HCT116 (cell line): ENCODE data around the gene ELN. TPM values are rescaled to one million over a fixed set of nuclear protein-coding genes. Genes with fewer than 3 reads are reported as not detected.

Experiments used
- ATAC-seq: fragments of 200-7000 bp; cut with Tn5 transposase; 2 replicates; pipeline ENCODE4 v1.9.1; 2020; ENCODE audit warnings: mild to moderate bottlenecking, moderate library complexity
- BruUV-seq: library from RNA; stranded (reverse); fragments of 400-500 nt; replicated peaks from 2 replicates; lab custom pipeline; 2021; lab: Mats Ljungman, UMichigan
- CTCF ChIA-PET: fragments of 300-600 bp; sonication (Branson Sonifier 250); formaldehyde crosslinking; loops from one replicate; lab custom pipeline; 2021; ENCODE audit warnings: antibody characterized with exemption; lab: Charles Lee
- POLR2A ChIA-PET: fragments of 300-600, 350-600 bp; sonication (Branson Sonifier 250); formaldehyde crosslinking; loops from one replicate; lab custom pipeline; 2021; ENCODE audit warnings: antibody characterized with exemption; lab: Charles Lee
- RAD21 ChIA-PET, 2 experiments: fragments of 300-600 bp; sonication (Branson Sonifier 250); formaldehyde crosslinking; loops; one replicate each; lab custom pipeline; 2023; ENCODE audit warnings: low total read pairs in 2 of 2; ENCODE audit not compliant: uncharacterized antibody in 2 of 2, unreplicated experiment in 2 of 2, low non-redundant PET in 1 of 2; lab: Charles Lee
- DNase-seq: peaks from one replicate; pipeline ENCODE4 v3.0.0-alpha.2; 2010; ENCODE audit warnings: low read depth, low spot score
- H2AFZ ChIP-seq: fragments of 200-600 bp; shearing (Covaris generic), sonication (generic); 2 replicates; pipeline ENCODE4 v1.6.1; 2017; ENCODE audit warnings: low read depth, mixed run types, mixed read lengths, antibody characterized with exemption, low read length; ENCODE audit not compliant: poor library complexity, severe bottlenecking
- H3K27ac ChIP-seq: 2 replicates; pipeline ENCODE4 v1.5.1; 2012; ENCODE audit warnings: low read depth, low read length
- H3K27me3 ChIP-seq: fragments of 200-600 bp; sonication (generic); 2 replicates; pipeline ENCODE4 v1.6.1; 2016; ENCODE audit warnings: mixed run types, low read length, mixed read lengths; ENCODE audit not compliant: insufficient read depth
- H3K36me3 ChIP-seq, 2 experiments: fragments of 200-500 bp in 1 of 2; fragments of 200-600 bp in 1 of 2; sonication (Bioruptor generic) in 1 of 2; sonication (generic) in 1 of 2; 2 replicates each; pipeline versions ENCODE4 v1.5.1 to v1.6.1; 2014 to 2016; ENCODE audit warnings: low read length in 2 of 2, inconsistent platforms in 1 of 2, mixed read lengths in 1 of 2, mixed run types in 1 of 2; ENCODE audit not compliant: insufficient read depth in 2 of 2, control insufficient read depth in 1 of 2
- H3K4me1 ChIP-seq, 2 experiments: fragments of 200-600 bp in 1 of 2; sonication (generic) in 1 of 2; 2 replicates each; pipeline versions ENCODE4 v1.5.1 to v1.6.1; 2012 to 2017; ENCODE audit warnings: low read length in 2 of 2, inconsistent platforms in 1 of 2, mild to moderate bottlenecking in 1 of 2, mixed read lengths in 1 of 2, mixed run types in 1 of 2, moderate library complexity in 1 of 2; ENCODE audit not compliant: insufficient read depth in 2 of 2, control insufficient read depth in 1 of 2
- H3K4me2 ChIP-seq: fragments of 200-600 bp; sonication (generic); 2 replicates; pipeline ENCODE4 v1.6.1; 2017; ENCODE audit warnings: mixed run types, low read length, mixed read lengths
- H3K4me3 ChIP-seq, 2 experiments: fragments of 200-600 bp in 1 of 2; sonication (generic) in 1 of 2; replicated peaks in 1 of 2; 2 replicates each; pipeline ENCODE4 v1.5.1; 2011 to 2016; ENCODE audit warnings: low read length in 2 of 2, control low read depth in 1 of 2, low read depth in 1 of 2, mild to moderate bottlenecking in 1 of 2, mixed read lengths in 1 of 2, mixed run types in 1 of 2
- H3K79me2 ChIP-seq: fragments of 200-600 bp; sonication (generic); 2 replicates; pipeline ENCODE4 v1.6.1; 2017; ENCODE audit warnings: mild to moderate bottlenecking, mixed run types, low read length, moderate library complexity, mixed read lengths; ENCODE audit not compliant: insufficient read depth
- H3K9ac ChIP-seq: fragments of 200-600 bp; sonication (generic); 2 replicates; pipeline ENCODE4 v1.6.1; 2016; ENCODE audit warnings: low read length, mixed read lengths
- H3K9me2 ChIP-seq: fragments of 200-600 bp; sonication (generic), shearing (Covaris generic); 2 replicates; pipeline ENCODE4 v1.6.1; 2017; ENCODE audit warnings: mixed run types, mild to moderate bottlenecking, moderate library complexity; ENCODE audit not compliant: insufficient read depth
- H3K9me3 ChIP-seq, 2 experiments: fragments of 200-500 bp in 1 of 2; fragments of 200-600 bp in 1 of 2; sonication (Bioruptor generic) in 1 of 2; sonication (generic) in 1 of 2; 2 replicates each; pipeline ENCODE4 v1.6.1; 2014 to 2017; ENCODE audit warnings: low read length in 2 of 2, mixed read lengths in 2 of 2, inconsistent platforms in 1 of 2, low read depth in 1 of 2, mild to moderate bottlenecking in 1 of 2, mixed run types in 1 of 2, moderate library complexity in 1 of 2; ENCODE audit not compliant: control insufficient read depth in 1 of 2, insufficient read depth in 1 of 2
- H4K20me1 ChIP-seq: fragments of 200-600 bp; sonication (generic), shearing (Covaris generic); 2 replicates; pipeline ENCODE4 v1.6.1; 2017; ENCODE audit warnings: mixed run types, mild to moderate bottlenecking, moderate library complexity; ENCODE audit not compliant: insufficient read depth
- CBX3 ChIP-seq: IDR thresholded peaks from 2 replicates; pipeline ENCODE4 v1.6.1; 2012; ENCODE audit warnings: low read depth
- CEBPB ChIP-seq: IDR thresholded peaks from 2 replicates; pipeline ENCODE4 v1.6.1; 2012; ENCODE audit warnings: low read depth
- ELF1 ChIP-seq: IDR thresholded peaks from 2 replicates; pipeline ENCODE4 v1.6.1; 2012; ENCODE audit warnings: low read depth, borderline replicate concordance
- EZH2phosphoT487 ChIP-seq: fragments of 200-600 bp; IDR thresholded peaks from 2 replicates; pipeline ENCODE4 v1.6.1; 2018; ENCODE audit warnings: antibody characterized with exemption, borderline replicate concordance
- FOSL1 ChIP-seq: IDR thresholded peaks from 2 replicates; pipeline ENCODE4 v1.6.1; 2012; ENCODE audit warnings: low read depth
- POLR2A ChIP-seq: IDR thresholded peaks from 2 replicates; pipeline ENCODE4 v1.7.0; 2011; ENCODE audit warnings: borderline replicate concordance; ENCODE audit not compliant: insufficient read depth, insufficient read length; ENCODE audit errors: extremely low read depth
- POLR2AphosphoS5 ChIP-seq: IDR thresholded peaks from 2 replicates; pipeline ENCODE4 v1.6.1; 2011; ENCODE audit warnings: mild to moderate bottlenecking, low read depth, low read length, moderate library complexity
- RAD21 ChIP-seq: IDR thresholded peaks from 2 replicates; pipeline ENCODE4 v1.6.1; 2012; ENCODE audit warnings: low read depth, mild to moderate bottlenecking
- REST ChIP-seq: IDR thresholded peaks from 2 replicates; pipeline ENCODE4 v1.6.1; 2012; ENCODE audit warnings: low read depth
- SP1 ChIP-seq: IDR thresholded peaks from 2 replicates; pipeline ENCODE4 v1.6.1; 2012; ENCODE audit warnings: low read depth
- SRF ChIP-seq: IDR thresholded peaks from 2 replicates; pipeline ENCODE4 v1.6.1; 2012; ENCODE audit warnings: low read depth
- TCF7L2 ChIP-seq: IDR thresholded peaks from 2 replicates; pipeline ENCODE4 v1.7.0; 2011; ENCODE audit warnings: borderline replicate concordance, inconsistent platforms; ENCODE audit not compliant: insufficient read depth, insufficient read length; ENCODE audit errors: extremely low read depth
- YY1 ChIP-seq: IDR thresholded peaks from 2 replicates; pipeline ENCODE4 v1.6.1; 2011; ENCODE audit warnings: low read length, low read depth, moderate library complexity, mild to moderate bottlenecking; ENCODE audit not compliant: insufficient replicate concordance; ENCODE audit errors: extremely low read depth
- ZBTB33 ChIP-seq: IDR thresholded peaks from 2 replicates; pipeline ENCODE4 v1.6.1; 2011; ENCODE audit warnings: mild to moderate bottlenecking, low read length, moderate library complexity; ENCODE audit not compliant: insufficient replicate concordance; ENCODE audit errors: extremely low read depth
- ZFX ChIP-seq: fragments of 450-650 bp; IDR thresholded peaks from 2 replicates; pipeline ENCODE4 v1.6.1; 2017
- intact Hi-C: fragments of 100-400 bp; cut with micrococcal nuclease; formaldehyde crosslinking; loops from 2 replicates; pipeline ENCODE4 v1.10.0; 2022
- total RNA-seq: library from RNA; stranded (reverse); gene quantifications from one replicate; pipeline ENCODE4 v1.2.1, GENCODE V29; 2021; ENCODE audit not compliant: unreplicated experiment
- TF ChIP-seq, protein P1 (sequence below): IDR thresholded peaks from 2 replicates; pipeline ENCODE4 v1.6.1; 2012

Gene ELN
- total RNA-seq, 1 experiment from 2014 or later, result 0.17 TPM

DNA sequence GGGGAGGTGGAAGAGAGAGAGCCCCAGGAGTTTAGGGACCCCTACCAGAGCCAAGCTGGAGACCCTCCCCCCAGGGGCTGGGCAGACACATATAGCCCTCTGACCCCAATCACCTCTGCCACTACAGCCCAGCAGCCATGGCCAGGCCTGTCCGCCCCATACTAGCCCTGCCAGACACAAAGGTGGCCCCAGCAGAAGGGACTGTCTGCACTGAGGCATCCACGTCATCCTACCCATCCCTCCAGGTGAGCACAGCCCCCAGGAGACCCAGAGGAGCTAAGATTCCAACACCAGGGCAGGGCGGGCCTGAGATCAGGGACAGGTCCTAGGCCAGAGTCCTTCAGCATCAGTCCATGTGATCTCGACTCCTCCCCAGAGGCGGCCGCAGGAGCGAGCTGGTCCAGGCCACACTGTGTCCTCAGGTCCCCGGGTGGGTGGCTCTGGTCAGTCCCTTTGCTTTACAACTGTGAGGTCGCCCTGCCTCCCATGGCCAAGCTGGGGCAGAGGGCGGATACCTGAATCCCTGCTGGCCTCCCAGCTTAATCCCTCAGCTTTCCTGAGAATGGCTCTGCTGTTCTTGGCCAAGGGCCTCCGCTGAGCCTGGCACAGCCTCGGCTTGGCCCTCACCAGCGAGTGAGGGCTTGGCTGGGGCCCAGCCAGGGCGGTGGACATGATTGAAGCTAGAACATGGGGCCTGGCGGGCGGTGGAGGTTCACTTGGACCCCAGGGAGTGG is 14.3 kb upstream of the ELN start (continued):
- TF ChIP-seq REST (no peak), FOSL1 (no peak), POLR2AphosphoS5 (no peak), SP1 (no peak), CBX3 (no peak)

- no peak overlapping the region for H2AFZ ChIP-seq
- CTCF ChIA-PET, result interaction anchor here (0.6 to 3.1 kb wide), 2 partner anchors 12 to 31 kb away, joined by 3 to 15 read pairs; no protein-coding TSS in a partner anchor
Observed at GRCh38 chr7:74014931-74015330, 13.0 kb upstream of the ELN start.

More at GRCh38 chr7:74014931-74015330, 13.0 kb upstream of the ELN start:
- RAD21 ChIA-PET, result no interaction called here
- no peaks in the 10 kb centered on the region for H3K9me2 ChIP-seq
- H3K36me3 ChIP-seq, result no peaks in the 10 kb centered on the region
- no peak overlapping the region for H3K9ac ChIP-seq
- H3K27me3 ChIP-seq, result no peaks in the 10 kb centered on the region
- H4K20me1 ChIP-seq, result no peaks in the 10 kb centered on the region
- POLR2A ChIA-PET, result interaction anchor here (1.1 kb wide), 1 partner anchor 10 kb away, joined by 4 read pairs; no protein-coding TSS in a partner anchor
- no peak for ATAC-seq
- H3K9me3 ChIP-seq, result no peaks in the 10 kb centered on the region
- no TSS peak for BruUV-seq
- H3K4me3 ChIP-seq, result no peak overlapping the region
- intact Hi-C loops, result no loop called here
- no peak overlapping the region for H3K27ac ChIP-seq
- no peak overlapping the region for H3K4me2 ChIP-seq
- no peak for TF ChIP-seq ZBTB33
- TF ChIP-seq YY1, result no peak
- TF ChIP-seq TCF7L2, result no peak
- no peak for TF ChIP-seq CEBPB
- TF ChIP-seq CBX3, result no peak
- no peak for TF ChIP-seq ZFX
- no peak for TF ChIP-seq FOSL1
- TF ChIP-seq ELF1, result no peak
- no peak for TF ChIP-seq POLR2A
- no peak for TF ChIP-seq EZH2phosphoT487
- no peak for TF ChIP-seq RAD21
- TF ChIP-seq, protein P1, sequence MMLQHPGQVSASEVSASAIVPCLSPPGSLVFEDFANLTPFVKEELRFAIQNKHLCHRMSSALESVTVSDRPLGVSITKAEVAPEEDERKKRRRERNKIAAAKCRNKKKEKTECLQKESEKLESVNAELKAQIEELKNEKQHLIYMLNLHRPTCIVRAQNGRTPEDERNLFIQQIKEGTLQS, result no peak
- no peak for TF ChIP-seq SRF
- TF ChIP-seq, all 23 proteins: peak for 0
- Histone ChIP-seq H3K4me1 (peaks cover 0 to 8% of the 10 kb centered on the region in 2 experiments; a peak in 2 of 4 replicates), H3K79me2 (no peaks in the 10 kb centered on the region)
- no peak for DNase-seq
